Measurements from ENCODE around the gene SMG9.

The SMG9 gene

DNA sequence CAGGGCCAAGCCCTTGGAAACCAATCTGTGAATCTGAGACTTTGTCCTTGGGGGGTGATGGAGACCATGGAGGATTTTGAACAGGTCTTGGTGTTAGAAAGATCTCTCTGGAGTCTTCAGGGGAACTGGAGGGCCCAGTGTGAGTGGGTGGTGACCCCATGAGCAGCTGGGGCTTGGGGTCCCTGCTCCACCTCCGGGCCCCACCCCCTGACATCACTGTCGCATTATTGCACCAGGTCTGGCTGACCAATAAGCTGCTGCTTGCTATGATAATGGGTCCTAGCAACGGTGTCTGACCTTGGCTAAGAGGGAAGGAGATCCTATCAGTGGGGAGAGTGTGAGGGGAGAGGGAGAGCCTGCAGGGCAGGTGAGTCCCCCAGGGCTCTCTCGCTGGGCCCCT is 39.0 kb downstream of the SMG9 start, which contains the start of gene IRGC:
Gene IRGC, plus strand, starts transcription at position 301 of the 400 bp plus-strand sequence. CDS start 2,483 bp downstream, outside the sequence.
- no peak for DNase-seq (ENCODE audit: low read depth)
- TF ChIP-seq, protein P1, sequence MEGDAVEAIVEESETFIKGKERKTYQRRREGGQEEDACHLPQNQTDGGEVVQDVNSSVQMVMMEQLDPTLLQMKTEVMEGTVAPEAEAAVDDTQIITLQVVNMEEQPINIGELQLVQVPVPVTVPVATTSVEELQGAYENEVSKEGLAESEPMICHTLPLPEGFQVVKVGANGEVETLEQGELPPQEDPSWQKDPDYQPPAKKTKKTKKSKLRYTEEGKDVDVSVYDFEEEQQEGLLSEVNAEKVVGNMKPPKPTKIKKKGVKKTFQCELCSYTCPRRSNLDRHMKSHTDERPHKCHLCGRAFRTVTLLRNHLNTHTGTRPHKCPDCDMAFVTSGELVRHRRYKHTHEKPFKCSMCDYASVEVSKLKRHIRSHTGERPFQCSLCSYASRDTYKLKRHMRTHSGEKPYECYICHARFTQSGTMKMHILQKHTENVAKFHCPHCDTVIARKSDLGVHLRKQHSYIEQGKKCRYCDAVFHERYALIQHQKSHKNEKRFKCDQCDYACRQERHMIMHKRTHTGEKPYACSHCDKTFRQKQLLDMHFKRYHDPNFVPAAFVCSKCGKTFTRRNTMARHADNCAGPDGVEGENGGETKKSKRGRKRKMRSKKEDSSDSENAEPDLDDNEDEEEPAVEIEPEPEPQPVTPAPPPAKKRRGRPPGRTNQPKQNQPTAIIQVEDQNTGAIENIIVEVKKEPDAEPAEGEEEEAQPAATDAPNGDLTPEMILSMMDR (conservative IDR thresholded peaks at IDR 0.05; ENCODE audit: control insufficient read depth, insufficient read depth, low read depth, low read length) = no peak
- no peak within 1 kb of the TSS for H3K4me3 ChIP-seq (ENCODE audit: control insufficient read depth, low read depth, low read length)

DNA sequence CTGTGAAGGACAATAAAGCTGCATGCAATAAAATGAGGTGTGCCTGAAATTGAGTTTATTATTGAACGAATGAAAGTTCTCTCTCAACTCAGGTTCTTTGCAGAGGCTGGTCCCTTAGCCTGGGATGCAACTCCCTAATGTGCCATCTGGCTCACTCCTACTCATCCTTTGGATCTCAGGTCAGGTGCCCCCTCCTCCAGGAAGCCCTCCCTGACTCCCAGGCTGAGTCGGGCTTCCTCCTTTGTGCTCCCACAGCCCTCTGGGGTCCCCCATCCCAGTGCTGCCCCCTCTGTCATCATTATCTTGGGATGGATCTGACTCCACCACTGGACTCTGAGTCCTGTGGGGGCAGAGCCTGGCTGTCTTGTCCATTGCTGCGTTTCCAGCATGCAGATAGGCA is 41.6 kb downstream of the SMG9 start:
- H3K4me3 ChIP-seq (ENCODE audit: control insufficient read depth, low read depth, low read length) = no peak overlapping the region
- TF ChIP-seq, protein P1 (conservative IDR thresholded peaks at IDR 0.05; ENCODE audit: control insufficient read depth, insufficient read depth, low read depth, low read length) = no peak
- DNase-seq (ENCODE audit: low read depth) = no peak

DNA sequence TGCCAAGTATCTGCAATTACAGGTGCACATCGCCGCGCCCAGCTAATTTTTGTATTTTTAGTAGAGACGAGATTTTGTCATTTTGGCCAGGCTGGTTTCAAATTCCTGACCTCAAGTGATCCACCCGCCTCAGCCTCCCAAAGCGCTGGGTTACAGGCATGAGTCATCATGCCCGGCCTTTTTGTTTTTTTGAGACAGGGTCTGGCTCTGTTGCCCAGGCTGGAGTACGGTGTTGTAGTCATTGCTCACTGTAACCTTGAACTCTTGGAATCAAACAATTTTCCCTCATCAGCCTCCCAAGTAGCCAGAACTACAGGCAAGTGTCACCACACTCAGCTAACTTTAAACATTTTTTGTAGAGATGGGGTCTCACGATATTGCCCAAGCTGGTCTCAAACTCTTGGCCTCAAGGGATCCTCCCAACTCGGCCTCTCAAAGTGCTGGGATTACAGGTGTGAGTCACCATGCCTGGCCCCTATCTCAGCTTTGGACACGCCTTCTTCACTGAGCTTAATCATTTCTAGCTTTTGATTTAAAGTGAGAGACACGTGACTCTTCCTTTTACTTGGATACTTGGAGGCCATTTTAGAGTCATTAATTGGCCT is 42.9 kb downstream of the SMG9 start:
- no peak overlapping the region for H3K4me3 ChIP-seq (ENCODE audit: control insufficient read depth, low read depth, low read length)
- TF ChIP-seq, protein P1 (conservative IDR thresholded peaks at IDR 0.05; ENCODE audit: control insufficient read depth, insufficient read depth, low read depth, low read length) = no peak
- DNase-seq (ENCODE audit: low read depth) = peak; percentile 34

DNA sequence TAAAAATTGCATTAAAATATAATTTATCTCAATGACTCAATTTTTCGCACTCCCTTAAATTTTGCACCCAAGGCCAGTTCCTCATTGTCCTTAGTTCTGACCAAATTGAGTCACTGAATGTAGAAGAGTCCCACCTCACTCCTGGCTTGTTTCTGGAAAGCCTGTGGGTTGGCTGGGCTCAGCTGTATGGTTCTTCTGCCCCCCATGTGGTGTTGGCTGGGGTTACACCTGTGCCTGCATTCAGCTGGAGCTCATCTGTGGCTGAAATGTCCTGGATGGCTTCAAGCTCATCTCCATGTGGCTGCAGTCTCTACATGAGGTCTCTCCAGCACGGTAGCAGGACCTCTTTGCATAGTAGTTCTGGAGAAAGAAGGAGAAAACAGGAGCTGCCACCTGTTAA is 46.0 kb downstream of the SMG9 start:
- no peak for DNase-seq (ENCODE audit: low read depth)
- no peak overlapping the region for H3K4me3 ChIP-seq (ENCODE audit: control insufficient read depth, low read depth, low read length)
- TF ChIP-seq, protein P1 (conservative IDR thresholded peaks at IDR 0.05; ENCODE audit: control insufficient read depth, insufficient read depth, low read depth, low read length) = no peak

DNA sequence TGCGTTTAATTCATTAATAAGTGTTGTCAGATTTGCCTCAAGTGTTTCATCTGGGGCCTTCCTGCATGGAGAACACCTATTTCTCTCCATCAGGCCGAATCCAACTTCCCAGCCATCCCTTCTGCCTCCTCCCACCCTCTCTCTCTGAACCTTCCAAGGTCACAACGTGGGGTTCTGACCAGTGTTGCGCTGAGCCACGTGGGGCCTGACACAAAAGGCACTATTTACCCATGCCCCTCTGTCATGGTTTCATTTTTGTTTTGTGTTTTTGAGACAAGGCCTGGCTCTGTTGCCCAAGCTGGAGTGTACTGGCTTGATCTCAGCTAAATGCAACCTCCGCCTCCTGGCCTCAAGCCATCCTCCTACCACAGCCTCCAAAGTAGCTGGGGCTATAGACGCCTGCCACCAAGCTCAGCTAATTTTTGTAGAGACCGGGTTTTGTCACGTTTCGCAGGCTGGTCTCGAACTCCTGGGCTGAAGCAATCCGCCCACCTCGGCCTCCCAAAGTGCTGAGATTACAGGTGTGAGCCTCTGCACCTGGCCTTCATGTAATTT is 47.5 kb downstream of the SMG9 start:
- TF ChIP-seq, protein P1 (conservative IDR thresholded peaks at IDR 0.05; ENCODE audit: control insufficient read depth, insufficient read depth, low read depth, low read length) = no peak
- H3K4me3 ChIP-seq (ENCODE audit: control insufficient read depth, low read depth, low read length) = no peak overlapping the region
- no peak for DNase-seq (ENCODE audit: low read depth)

DNA sequence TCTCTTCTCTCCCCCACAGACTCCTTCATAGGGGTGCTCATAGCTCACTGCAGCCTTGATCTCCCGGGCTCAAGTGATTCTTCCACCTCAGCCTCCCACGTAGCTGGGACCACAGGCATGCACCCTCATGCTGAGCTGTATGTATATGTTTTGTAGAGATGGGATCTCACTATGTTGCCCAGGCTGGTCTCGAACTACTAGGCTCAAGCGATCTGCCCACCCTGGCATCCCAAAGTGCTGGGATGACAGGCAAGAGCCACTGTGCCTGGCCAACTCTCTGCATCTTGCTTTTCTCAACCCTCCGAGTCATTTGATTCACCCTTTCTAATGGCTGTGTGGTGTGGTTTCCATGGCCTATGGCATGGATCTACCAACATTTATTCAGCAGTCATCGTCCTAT is 49.0 kb downstream of the SMG9 start:
- H3K4me3 ChIP-seq (ENCODE audit: control insufficient read depth, low read depth, low read length) = no peak overlapping the region
- DNase-seq (ENCODE audit: low read depth) = no peak
- TF ChIP-seq, protein P1 (conservative IDR thresholded peaks at IDR 0.05; ENCODE audit: control insufficient read depth, insufficient read depth, low read depth, low read length) = no peak
